GM23338 (cell line): Measurements from ENCODE around the gene GLCCI1. TPM values are rescaled to one million over a fixed set of nuclear protein-coding genes. Genes with fewer than 3 reads are reported as not detected.

Experiments used
- ATAC-seq: fragments of 200-7000 bp; cut with Tn5 transposase; 3 replicates; pipeline ENCODE4 v1.9.1; 2020
- DNase-seq: peaks from one replicate; pipeline ENCODE4 v3.0.0-alpha.2; 2015; ENCODE audit warnings: low spot score
- H2AFZ ChIP-seq: fragments of 200-600 bp; sonication (generic); 2 replicates; pipeline ENCODE4 v1.8.0; 2016; ENCODE audit warnings: antibody characterized with exemption, mild to moderate bottlenecking, moderate library complexity
- H3F3A ChIP-seq: fragments of 200-600 bp; sonication (generic); replicated peaks from 2 replicates; pipeline ENCODE4 v1.8.0; 2017; ENCODE audit warnings: antibody characterized with exemption, mixed run types, low read depth
- H3K27ac ChIP-seq: fragments of 200-600 bp; sonication (generic); 2 replicates; pipeline ENCODE4 v1.6.1; 2016; ENCODE audit warnings: low read depth
- H3K27me3 ChIP-seq: fragments of 200-600 bp; sonication (generic); 2 replicates; pipeline ENCODE4 v1.8.0; 2016; ENCODE audit warnings: mild to moderate bottlenecking, mixed run types, moderate library complexity; ENCODE audit not compliant: insufficient read depth
- H3K36me3 ChIP-seq: fragments of 200-600 bp; sonication (generic); 2 replicates; pipeline ENCODE4 v1.8.0; 2016; ENCODE audit warnings: mild to moderate bottlenecking; ENCODE audit not compliant: insufficient read depth
- H3K4me1 ChIP-seq: fragments of 200-600 bp; sonication (generic); 2 replicates; pipeline ENCODE4 v1.8.0; 2016; ENCODE audit warnings: mild to moderate bottlenecking, moderate library complexity; ENCODE audit not compliant: insufficient read depth
- H3K4me2 ChIP-seq: fragments of 200-600 bp; sonication (generic); 2 replicates; pipeline ENCODE4 v1.7.1; 2017; ENCODE audit warnings: mixed run types
- H3K4me3 ChIP-seq: fragments of 200-600 bp; sonication (generic); 2 replicates; pipeline ENCODE4 v1.6.1; 2016; ENCODE audit warnings: mixed run types
- H3K79me2 ChIP-seq: fragments of 200-600 bp; sonication (generic); replicated peaks from 2 replicates; pipeline ENCODE4 v1.8.0; 2017; ENCODE audit warnings: mild to moderate bottlenecking; ENCODE audit not compliant: insufficient read depth
- H3K9me2 ChIP-seq: fragments of 200-600 bp; sonication (generic); 2 replicates; pipeline ENCODE4 v1.8.0; 2017; ENCODE audit not compliant: insufficient read depth
- H4K20me1 ChIP-seq: fragments of 200-600 bp; sonication (generic); replicated peaks from 2 replicates; pipeline ENCODE4 v1.8.0; 2017; ENCODE audit warnings: mild to moderate bottlenecking; ENCODE audit not compliant: insufficient read depth
- H3K27ac Mint-ChIP-seq: 2 replicates; pipeline ENCODE4 v1.8.0; 2020; ENCODE audit warnings: inconsistent platforms, mild to moderate bottlenecking, moderate library complexity, mixed read lengths
- H3K27me3 Mint-ChIP-seq: 3 replicates; pipeline ENCODE4 v1.8.0; 2022; ENCODE audit warnings: low read depth, mild to moderate bottlenecking, moderate library complexity, mixed read lengths, inconsistent platforms; ENCODE audit not compliant: insufficient read depth, poor library complexity
- H3K36me3 Mint-ChIP-seq: 3 replicates; pipeline ENCODE4 v1.8.0; 2021; ENCODE audit warnings: low read depth, mild to moderate bottlenecking, inconsistent platforms, moderate library complexity, mixed read lengths
- H3K4me1 Mint-ChIP-seq: 3 replicates; pipeline ENCODE4 v1.8.0; 2020; ENCODE audit warnings: mild to moderate bottlenecking, inconsistent platforms, mixed read lengths
- H3K4me3 Mint-ChIP-seq: 3 replicates; pipeline ENCODE4 v1.8.0; 2021; ENCODE audit warnings: moderate library complexity, mild to moderate bottlenecking, inconsistent platforms, mixed read lengths
- H3K9me3 Mint-ChIP-seq: 3 replicates; pipeline ENCODE4 v1.8.0; 2020; ENCODE audit warnings: moderate library complexity, mild to moderate bottlenecking, inconsistent platforms, mixed read lengths
- EZH2phosphoT487 ChIP-seq: fragments of 200-600 bp; sonication (generic); IDR thresholded peaks from one replicate; pipeline ENCODE4 v1.8.1; 2018; ENCODE audit warnings: antibody characterized with exemption; ENCODE audit not compliant: unreplicated experiment
- NANOG ChIP-seq: IDR thresholded peaks from 2 replicates; pipeline ENCODE4 v1.6.1; 2016; ENCODE audit warnings: antibody characterized with exemption, borderline replicate concordance
- POLR2AphosphoS5 ChIP-seq: IDR thresholded peaks from 2 replicates; pipeline ENCODE4 v1.6.1; 2016; ENCODE audit warnings: antibody characterized with exemption, low read depth
- ZNF331 ChIP-seq: fragments of 250-450 bp; sonication (Bioruptor Pico); IDR thresholded peaks from 2 replicates; pipeline ENCODE4 v1.5.0; 2020; ENCODE audit warnings: low read depth, mild to moderate bottlenecking, moderate library complexity
- polyA plus RNA-seq: library from polyadenylated mRNA; unstranded; fragments of >200 nt; fragmentation: Nextera tagmentation; extraction: Ambion mirVana; gene quantifications from 2 replicates; pipeline ENCODE4 v1.2.1, GENCODE V29; 2016
- total RNA-seq: library from RNA; depleted of rRNA; stranded (reverse); fragments of >200 nt; shearing (Covaris generic); gene quantifications from 2 replicates; pipeline ENCODE4 v1.2.3, GENCODE V29; 2014
- TF ChIP-seq, protein P1 (sequence below): IDR thresholded peaks from one replicate; pipeline ENCODE4 v1.6.1; 2018; ENCODE audit warnings: antibody characterized with exemption; ENCODE audit not compliant: unreplicated experiment
- TF ChIP-seq, protein P2 (sequence below), 2 experiments: fragments of 200-600 bp in 1 of 2; sonication (generic) in 1 of 2; conservative IDR thresholded peaks; 2 replicates each; pipeline versions ENCODE4 v1.5.1 to v1.6.1; 2016 to 2017; ENCODE audit warnings: antibody characterized with exemption in 2 of 2, low read depth in 2 of 2, mild to moderate bottlenecking in 2 of 2, moderate library complexity in 1 of 2
- TF ChIP-seq, protein P3 (sequence below): IDR thresholded peaks from 2 replicates; pipeline ENCODE4 v1.6.1; 2016; ENCODE audit warnings: antibody characterized with exemption

Gene GLCCI1
- total and polyA plus RNA-seq, 2 experiments from 2014 or later = 15.0 to 15.7 TPM

DNA sequence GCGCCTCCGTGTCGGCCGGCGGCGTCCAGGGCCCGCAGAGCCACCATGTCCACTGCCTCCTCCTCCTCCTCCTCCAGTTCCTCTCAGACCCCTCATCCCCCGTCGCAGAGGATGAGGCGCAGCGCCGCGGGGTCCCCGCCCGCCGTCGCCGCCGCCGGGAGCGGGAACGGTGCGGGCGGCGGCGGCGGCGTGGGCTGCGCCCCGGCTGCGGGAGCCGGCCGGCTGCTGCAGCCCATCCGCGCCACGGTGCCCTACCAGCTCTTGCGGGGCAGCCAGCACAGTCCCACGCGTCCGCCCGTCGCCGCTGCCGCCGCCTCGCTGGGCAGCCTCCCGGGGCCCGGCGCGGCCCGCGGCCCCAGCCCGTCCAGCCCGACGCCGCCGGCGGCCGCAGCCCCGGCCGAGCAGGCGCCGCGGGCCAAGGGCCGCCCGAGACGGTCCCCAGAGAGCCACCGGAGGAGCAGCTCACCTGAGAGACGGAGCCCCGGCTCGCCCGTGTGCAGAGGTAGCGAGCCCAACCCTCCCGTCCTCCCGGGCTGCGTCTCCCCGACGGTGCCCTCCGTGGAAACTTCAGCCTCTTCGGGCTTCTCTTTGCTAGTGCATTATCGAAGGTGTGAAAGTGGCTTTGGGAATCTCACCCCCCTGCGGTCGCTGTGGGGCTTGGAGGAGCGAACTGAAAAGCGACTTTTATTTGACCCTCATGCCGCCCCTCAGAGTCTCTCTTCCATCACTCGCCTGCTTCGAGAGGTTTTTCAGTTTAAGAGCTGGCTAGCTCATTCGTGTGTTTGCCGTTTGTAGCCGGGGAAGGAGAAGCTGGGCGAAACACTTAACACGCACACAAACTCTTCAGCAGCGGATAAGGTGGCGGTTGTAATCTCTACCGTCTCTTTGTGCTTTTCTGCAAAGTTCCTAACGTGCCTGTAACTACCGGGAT, 975 bp downstream of the GLCCI1 start:
- Mint-ChIP-seq H3K27me3 (no peaks in the 10 kb centered on the region), H3K27ac (no peak overlapping the region), H3K36me3 (no peaks in the 10 kb centered on the region), H3K4me1 (peaks cover 11% of the 10 kb centered on the region), H3K4me3 (peak overlapping the region; percentile 92; the same call in 2 of the 3 replicates), H3K9me3 (no peaks in the 10 kb centered on the region; the same call in 2 of the 3 replicates)
- H3F3A ChIP-seq = no peaks in the 10 kb centered on the region
- 0 out of 2 replicates have a peak, but pooled peaks cover 4% of the 10 kb centered on the region for H3K27me3 ChIP-seq
- H3K27ac ChIP-seq = peak overlapping the region; percentile 24; the same call in 1 of the 2 replicates
- ATAC-seq = peak; percentile 20
- H4K20me1 ChIP-seq = no peaks in the 10 kb centered on the region; the same call in 1 of the 2 replicates
- peaks cover 30% of the 10 kb centered on the region for H3K4me1 ChIP-seq
- no peaks in the 10 kb centered on the region for H3K9me2 ChIP-seq
- H3K4me3 ChIP-seq = peak overlapping the region; percentile 86
- no peaks in the 10 kb centered on the region for H3K36me3 ChIP-seq
- TF ChIP-seq, protein P1, sequence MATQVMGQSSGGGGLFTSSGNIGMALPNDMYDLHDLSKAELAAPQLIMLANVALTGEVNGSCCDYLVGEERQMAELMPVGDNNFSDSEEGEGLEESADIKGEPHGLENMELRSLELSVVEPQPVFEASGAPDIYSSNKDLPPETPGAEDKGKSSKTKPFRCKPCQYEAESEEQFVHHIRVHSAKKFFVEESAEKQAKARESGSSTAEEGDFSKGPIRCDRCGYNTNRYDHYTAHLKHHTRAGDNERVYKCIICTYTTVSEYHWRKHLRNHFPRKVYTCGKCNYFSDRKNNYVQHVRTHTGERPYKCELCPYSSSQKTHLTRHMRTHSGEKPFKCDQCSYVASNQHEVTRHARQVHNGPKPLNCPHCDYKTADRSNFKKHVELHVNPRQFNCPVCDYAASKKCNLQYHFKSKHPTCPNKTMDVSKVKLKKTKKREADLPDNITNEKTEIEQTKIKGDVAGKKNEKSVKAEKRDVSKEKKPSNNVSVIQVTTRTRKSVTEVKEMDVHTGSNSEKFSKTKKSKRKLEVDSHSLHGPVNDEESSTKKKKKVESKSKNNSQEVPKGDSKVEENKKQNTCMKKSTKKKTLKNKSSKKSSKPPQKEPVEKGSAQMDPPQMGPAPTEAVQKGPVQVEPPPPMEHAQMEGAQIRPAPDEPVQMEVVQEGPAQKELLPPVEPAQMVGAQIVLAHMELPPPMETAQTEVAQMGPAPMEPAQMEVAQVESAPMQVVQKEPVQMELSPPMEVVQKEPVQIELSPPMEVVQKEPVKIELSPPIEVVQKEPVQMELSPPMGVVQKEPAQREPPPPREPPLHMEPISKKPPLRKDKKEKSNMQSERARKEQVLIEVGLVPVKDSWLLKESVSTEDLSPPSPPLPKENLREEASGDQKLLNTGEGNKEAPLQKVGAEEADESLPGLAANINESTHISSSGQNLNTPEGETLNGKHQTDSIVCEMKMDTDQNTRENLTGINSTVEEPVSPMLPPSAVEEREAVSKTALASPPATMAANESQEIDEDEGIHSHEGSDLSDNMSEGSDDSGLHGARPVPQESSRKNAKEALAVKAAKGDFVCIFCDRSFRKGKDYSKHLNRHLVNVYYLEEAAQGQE = no peak
- TF ChIP-seq ZNF331 (CRISPR knock-in tag) (no peak), NANOG (no peak), EZH2phosphoT487 (no peak), POLR2AphosphoS5 (no peak)
- TF ChIP-seq, protein P2, sequence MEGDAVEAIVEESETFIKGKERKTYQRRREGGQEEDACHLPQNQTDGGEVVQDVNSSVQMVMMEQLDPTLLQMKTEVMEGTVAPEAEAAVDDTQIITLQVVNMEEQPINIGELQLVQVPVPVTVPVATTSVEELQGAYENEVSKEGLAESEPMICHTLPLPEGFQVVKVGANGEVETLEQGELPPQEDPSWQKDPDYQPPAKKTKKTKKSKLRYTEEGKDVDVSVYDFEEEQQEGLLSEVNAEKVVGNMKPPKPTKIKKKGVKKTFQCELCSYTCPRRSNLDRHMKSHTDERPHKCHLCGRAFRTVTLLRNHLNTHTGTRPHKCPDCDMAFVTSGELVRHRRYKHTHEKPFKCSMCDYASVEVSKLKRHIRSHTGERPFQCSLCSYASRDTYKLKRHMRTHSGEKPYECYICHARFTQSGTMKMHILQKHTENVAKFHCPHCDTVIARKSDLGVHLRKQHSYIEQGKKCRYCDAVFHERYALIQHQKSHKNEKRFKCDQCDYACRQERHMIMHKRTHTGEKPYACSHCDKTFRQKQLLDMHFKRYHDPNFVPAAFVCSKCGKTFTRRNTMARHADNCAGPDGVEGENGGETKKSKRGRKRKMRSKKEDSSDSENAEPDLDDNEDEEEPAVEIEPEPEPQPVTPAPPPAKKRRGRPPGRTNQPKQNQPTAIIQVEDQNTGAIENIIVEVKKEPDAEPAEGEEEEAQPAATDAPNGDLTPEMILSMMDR (conservative IDR thresholded peaks at IDR 0.05; ENCODE audit: low read depth in 2 of 2) = peak in 1 of 2 experiments; percentile 3; a peak in 1 of 4 replicates
- TF ChIP-seq, protein P3, sequence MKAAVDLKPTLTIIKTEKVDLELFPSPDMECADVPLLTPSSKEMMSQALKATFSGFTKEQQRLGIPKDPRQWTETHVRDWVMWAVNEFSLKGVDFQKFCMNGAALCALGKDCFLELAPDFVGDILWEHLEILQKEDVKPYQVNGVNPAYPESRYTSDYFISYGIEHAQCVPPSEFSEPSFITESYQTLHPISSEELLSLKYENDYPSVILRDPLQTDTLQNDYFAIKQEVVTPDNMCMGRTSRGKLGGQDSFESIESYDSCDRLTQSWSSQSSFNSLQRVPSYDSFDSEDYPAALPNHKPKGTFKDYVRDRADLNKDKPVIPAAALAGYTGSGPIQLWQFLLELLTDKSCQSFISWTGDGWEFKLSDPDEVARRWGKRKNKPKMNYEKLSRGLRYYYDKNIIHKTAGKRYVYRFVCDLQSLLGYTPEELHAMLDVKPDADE = no peak
- DNase-seq = peak; percentile 54
- H3K79me2 ChIP-seq = peaks cover 47% of the 10 kb centered on the region
- peak overlapping the region; percentile 96 for H3K4me2 ChIP-seq
- peak overlapping the region; percentile 91 for H2AFZ ChIP-seq
